ENCODE results near the gene GGTA1. TPM values are rescaled to one million over a fixed set of nuclear protein-coding genes. Genes with fewer than 3 reads are reported as not detected.
"Not testable (repeated sequence)": the region's sequence is repeated elsewhere in the genome, so short reads cannot be mapped to it uniquely, and the experiment has no call there.

GGTA1 gene
- polyA plus RNA-seq, 1 donor (not counting 4 experiments of a cell fraction or from before 2014, with no cell fraction given), result not detected

GRCh38 chr9:121528642-121529041 lies 29.0 kb upstream of the GGTA1 start:
- Histone ChIP-seq H3K4me2 (ENCODE audit: control insufficient read depth, extremely low read depth, insufficient read depth, low read depth, low read length) (no peak overlapping the region), H3K9ac (ENCODE audit: control insufficient read depth, extremely low read depth, insufficient read depth, low read length) (no peak overlapping the region), H3K27me3 (ENCODE audit: control insufficient read depth, extremely low read depth, insufficient read depth, low read length) (no peaks in the 10 kb centered on the region), H3K79me2 (ENCODE audit: control insufficient read depth, insufficient read depth, low read length) (no peaks in the 10 kb centered on the region), H3K36me3 (ENCODE audit: control insufficient read depth in 2 of 2, extremely low read depth in 1 of 2, insufficient read depth in 2 of 2, low read length in 2 of 2) (no peaks in the 10 kb centered on the region), H3K27ac (ENCODE audit: control insufficient read depth, insufficient read depth, low read length) (no peak overlapping the region), H3K9me3 (ENCODE audit: control insufficient read depth, low read depth, low read length) (no peaks in the 10 kb centered on the region), H3K4me3 (ENCODE audit: control insufficient read depth in 2 of 3, extremely low read depth in 1 of 3, insufficient read depth in 2 of 3, low read depth in 1 of 3, low read length in 3 of 3) (no peak overlapping the region), H3K4me1 (ENCODE audit: control insufficient read depth, extremely low read depth, insufficient read depth, low read length) (peaks cover 8% of the 10 kb centered on the region), H4K20me1 (ENCODE audit: control insufficient read depth, extremely low read depth, insufficient read depth, low read length) (no peaks in the 10 kb centered on the region), H3K9me1 (ENCODE audit: control insufficient read depth, extremely low read depth, insufficient read depth, low read length) (no peaks in the 10 kb centered on the region), H2AFZ (ENCODE audit: control insufficient read depth, low read length) (no peak overlapping the region)
- TF ChIP-seq CTCF (optimal IDR thresholded peaks at IDR 0.05 in 1 of 3, IDR thresholded peaks at IDR 0.05 in 1 of 3, conservative IDR thresholded peaks at IDR 0.05 in 1 of 3; ENCODE audit: extremely low read depth in 1 of 3, insufficient read depth in 2 of 3, low read length in 3 of 3) (no peak), EZH2 (IDR thresholded peaks at IDR 0.05; ENCODE audit: low read length) (no peak)
- no peak for DNase-seq (ENCODE audit: low read depth, low spot score)
- no peak for FAIRE-seq
- dilution Hi-C loops (cut with MboI; ENCODE audit: extremely low pct_ligation_motif_present, low sequenced_read_pairs), result loop anchor here (10.0 kb wide), 1 partner anchor 84 kb away; no protein-coding TSS in a partner anchor

- Histone ChIP-seq H3K79me2 (ENCODE audit: control insufficient read depth, insufficient read depth, low read length) (no peaks in the 10 kb centered on the region), H3K4me2 (ENCODE audit: control insufficient read depth, extremely low read depth, insufficient read depth, low read depth, low read length) (no peak overlapping the region), H3K4me1 (ENCODE audit: control insufficient read depth, extremely low read depth, insufficient read depth, low read length) (peaks cover 8% of the 10 kb centered on the region), H3K27ac (ENCODE audit: control insufficient read depth, insufficient read depth, low read length) (no peak overlapping the region), H3K9ac (ENCODE audit: control insufficient read depth, extremely low read depth, insufficient read depth, low read length) (no peak overlapping the region), H2AFZ (ENCODE audit: control insufficient read depth, low read length) (no peak overlapping the region), H3K27me3 (ENCODE audit: control insufficient read depth, extremely low read depth, insufficient read depth, low read length) (no peaks in the 10 kb centered on the region), H3K9me3 (ENCODE audit: control insufficient read depth, low read depth, low read length) (no peaks in the 10 kb centered on the region), H3K9me1 (ENCODE audit: control insufficient read depth, extremely low read depth, insufficient read depth, low read length) (no peaks in the 10 kb centered on the region), H3K4me3 (ENCODE audit: control insufficient read depth in 2 of 3, extremely low read depth in 1 of 3, insufficient read depth in 2 of 3, low read depth in 1 of 3, low read length in 3 of 3) (no peak overlapping the region), H4K20me1 (ENCODE audit: control insufficient read depth, extremely low read depth, insufficient read depth, low read length) (no peaks in the 10 kb centered on the region), H3K36me3 (ENCODE audit: control insufficient read depth in 2 of 2, extremely low read depth in 1 of 2, insufficient read depth in 2 of 2, low read length in 2 of 2) (no peaks in the 10 kb centered on the region)
- FAIRE-seq (no peak), DNase-seq (ENCODE audit: low read depth, low spot score) (no peak)
- dilution Hi-C loops (cut with MboI; ENCODE audit: extremely low pct_ligation_motif_present, low sequenced_read_pairs), result loop anchor here (10.0 kb wide), 1 partner anchor 83 kb away; no protein-coding TSS in a partner anchor
- TF ChIP-seq CTCF (optimal IDR thresholded peaks at IDR 0.05 in 1 of 3, IDR thresholded peaks at IDR 0.05 in 1 of 3, conservative IDR thresholded peaks at IDR 0.05 in 1 of 3; ENCODE audit: extremely low read depth in 1 of 3, insufficient read depth in 2 of 3, low read length in 3 of 3), result no peak
- TF ChIP-seq EZH2 (IDR thresholded peaks at IDR 0.05; ENCODE audit: low read length), result no peak
These were observed 27.7 kb upstream of the GGTA1 start for GRCh38 chr9:121527371-121527770.

- H2AFZ ChIP-seq (ENCODE audit: control insufficient read depth, low read length); H4K20me1 ChIP-seq (ENCODE audit: control insufficient read depth, extremely low read depth, insufficient read depth, low read length); H3K9me1 ChIP-seq (ENCODE audit: control insufficient read depth, extremely low read depth, insufficient read depth, low read length); H3K27ac ChIP-seq (ENCODE audit: control insufficient read depth, insufficient read depth, low read length); H3K4me3 ChIP-seq (ENCODE audit: control insufficient read depth in 2 of 3, extremely low read depth in 1 of 3, insufficient read depth in 2 of 3, low read depth in 1 of 3, low read length in 3 of 3); H3K79me2 ChIP-seq (ENCODE audit: control insufficient read depth, insufficient read depth, low read length); H3K36me3 ChIP-seq (ENCODE audit: control insufficient read depth in 2 of 2, extremely low read depth in 1 of 2, insufficient read depth in 2 of 2, low read length in 2 of 2); H3K4me1 ChIP-seq (ENCODE audit: control insufficient read depth, extremely low read depth, insufficient read depth, low read length); H3K9me3 ChIP-seq (ENCODE audit: control insufficient read depth, low read depth, low read length); H3K27me3 ChIP-seq (ENCODE audit: control insufficient read depth, extremely low read depth, insufficient read depth, low read length); H3K9ac ChIP-seq (ENCODE audit: control insufficient read depth, extremely low read depth, insufficient read depth, low read length); DNase-seq (ENCODE audit: low read depth, low spot score); FAIRE-seq; H3K4me2 ChIP-seq (ENCODE audit: control insufficient read depth, extremely low read depth, insufficient read depth, low read depth, low read length): not testable (repeated sequence)
- dilution Hi-C loops (cut with MboI; ENCODE audit: extremely low pct_ligation_motif_present, low sequenced_read_pairs), result loop anchor here (10.0 kb wide), 1 partner anchor 75 kb away; no protein-coding TSS in a partner anchor
These were observed 20.0 kb upstream of the GGTA1 start for GRCh38 chr9:121519688-121520087.
